ENCODE results near the gene CRISPLD2. TPM values are rescaled to one million over a fixed set of nuclear protein-coding genes. Genes with fewer than 3 reads are reported as not detected.

Gene CRISPLD2
- total RNA-seq, 1 experiment from 2014 or later: 9.4 TPM

GRCh38 chr16:84810518-84811273, 9.1 kb upstream of the CRISPLD2 start (continued):
- TF ChIP-seq ZMAT4 (CRISPR knock-in tag; IDR thresholded peaks at IDR 0.05) (no peak), NFATC4 (CRISPR knock-in tag; IDR thresholded peaks at IDR 0.05) (no peak), GRHL2 (CRISPR knock-in tag; IDR thresholded peaks at IDR 0.05; ENCODE audit: insufficient replicate concordance, severe bottlenecking) (no peak), HMGA2 (CRISPR knock-in tag; IDR thresholded peaks at IDR 0.05) (no peak)
- TF ChIP-seq, protein P1, sequence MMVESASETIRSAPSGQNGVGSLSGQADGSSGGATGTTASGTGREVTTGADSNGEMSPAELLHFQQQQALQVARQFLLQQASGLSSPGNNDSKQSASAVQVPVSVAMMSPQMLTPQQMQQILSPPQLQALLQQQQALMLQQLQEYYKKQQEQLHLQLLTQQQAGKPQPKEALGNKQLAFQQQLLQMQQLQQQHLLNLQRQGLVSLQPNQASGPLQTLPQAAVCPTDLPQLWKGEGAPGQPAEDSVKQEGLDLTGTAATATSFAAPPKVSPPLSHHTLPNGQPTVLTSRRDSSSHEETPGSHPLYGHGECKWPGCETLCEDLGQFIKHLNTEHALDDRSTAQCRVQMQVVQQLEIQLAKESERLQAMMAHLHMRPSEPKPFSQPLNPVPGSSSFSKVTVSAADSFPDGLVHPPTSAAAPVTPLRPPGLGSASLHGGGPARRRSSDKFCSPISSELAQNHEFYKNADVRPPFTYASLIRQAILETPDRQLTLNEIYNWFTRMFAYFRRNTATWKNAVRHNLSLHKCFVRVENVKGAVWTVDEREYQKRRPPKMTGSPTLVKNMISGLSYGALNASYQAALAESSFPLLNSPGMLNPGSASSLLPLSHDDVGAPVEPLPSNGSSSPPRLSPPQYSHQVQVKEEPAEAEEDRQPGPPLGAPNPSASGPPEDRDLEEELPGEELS (CRISPR knock-in tag; IDR thresholded peaks at IDR 0.05): no peak
- TF ChIP-seq, protein P2, sequence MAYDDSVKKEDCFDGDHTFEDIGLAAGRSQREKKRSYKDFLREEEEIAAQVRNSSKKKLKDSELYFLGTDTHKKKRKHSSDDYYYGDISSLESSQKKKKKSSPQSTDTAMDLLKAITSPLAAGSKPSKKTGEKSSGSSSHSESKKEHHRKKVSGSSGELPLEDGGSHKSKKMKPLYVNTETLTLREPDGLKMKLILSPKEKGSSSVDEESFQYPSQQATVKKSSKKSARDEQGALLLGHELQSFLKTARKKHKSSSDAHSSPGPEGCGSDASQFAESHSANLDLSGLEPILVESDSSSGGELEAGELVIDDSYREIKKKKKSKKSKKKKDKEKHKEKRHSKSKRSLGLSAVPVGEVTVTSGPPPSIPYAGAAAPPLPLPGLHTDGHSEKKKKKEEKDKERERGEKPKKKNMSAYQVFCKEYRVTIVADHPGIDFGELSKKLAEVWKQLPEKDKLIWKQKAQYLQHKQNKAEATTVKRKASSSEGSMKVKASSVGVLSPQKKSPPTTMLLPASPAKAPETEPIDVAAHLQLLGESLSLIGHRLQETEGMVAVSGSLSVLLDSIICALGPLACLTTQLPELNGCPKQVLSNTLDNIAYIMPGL (CRISPR knock-in tag; IDR thresholded peaks at IDR 0.05): no peak

- CTCF ChIA-PET: interaction anchor here (1.4 kb wide), 1 partner anchor 85 kb away, joined by 3 read pairs; no protein-coding TSS in a partner anchor
Observed at GRCh38 chr16:84811529-84811928, 8.3 kb upstream of the CRISPLD2 start.

DNA sequence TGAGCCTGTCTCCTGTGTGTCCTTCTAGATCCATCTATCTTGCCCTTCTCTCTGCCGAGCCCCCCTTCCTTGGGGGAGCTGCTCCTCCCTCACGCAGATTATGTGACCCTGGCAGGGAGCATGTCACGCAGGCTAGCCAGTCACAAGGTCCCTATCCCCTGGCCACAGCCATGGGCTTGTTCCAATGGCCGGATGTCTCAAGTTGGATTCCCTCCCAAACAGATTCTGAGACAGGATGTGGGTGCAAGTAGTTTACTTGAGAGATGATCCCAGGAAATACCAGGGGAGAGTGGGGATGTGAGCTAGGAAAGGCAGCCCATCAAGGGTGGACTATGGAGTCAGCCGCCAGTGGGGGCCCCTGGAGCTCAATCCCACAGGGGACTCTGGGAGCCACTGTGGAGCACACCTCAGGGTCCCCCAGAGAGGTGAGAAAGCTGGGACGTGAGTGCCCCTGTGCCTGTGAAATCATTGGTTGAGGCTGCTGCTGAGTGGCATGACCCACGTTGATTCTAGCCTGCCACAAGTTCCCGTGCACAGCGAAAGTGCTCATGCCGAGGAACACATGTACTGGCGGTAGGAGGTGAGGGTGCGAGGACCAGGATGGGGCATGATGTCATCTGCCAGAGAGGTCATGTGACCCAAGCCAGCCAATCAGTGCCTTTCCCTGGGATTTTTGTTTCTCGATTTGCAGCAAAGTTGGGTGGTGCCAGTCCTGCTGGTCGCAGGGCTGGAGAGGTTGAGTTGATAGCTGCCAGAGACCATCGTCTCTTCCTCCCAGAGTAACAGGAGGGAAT, 6.4 kb upstream of the CRISPLD2 start:
- peaks cover 15% of the 10 kb centered on the region for H3K27me3 Mint-ChIP-seq (ENCODE audit: low read depth)
- DNase-seq (ENCODE audit: low spot score) (no peak), ATAC-seq (no peak)
- no peak overlapping the region for H3K27ac Mint-ChIP-seq
- no peak overlapping the region for H3K4me3 Mint-ChIP-seq
- POLR2A ChIA-PET: no interaction called here
- no peaks in the 10 kb centered on the region for H3K36me3 Mint-ChIP-seq
- CTCF ChIA-PET: interaction anchor here (0.6 to 1.4 kb wide), 2 partner anchors 87 to 143 kb away, joined by 3 read pairs; no protein-coding TSS in a partner anchor
- H3K4me1 Mint-ChIP-seq: no peaks in the 10 kb centered on the region
- peaks cover 12% of the 10 kb centered on the region for H3K9me3 Mint-ChIP-seq
- TF ChIP-seq, protein P3, sequence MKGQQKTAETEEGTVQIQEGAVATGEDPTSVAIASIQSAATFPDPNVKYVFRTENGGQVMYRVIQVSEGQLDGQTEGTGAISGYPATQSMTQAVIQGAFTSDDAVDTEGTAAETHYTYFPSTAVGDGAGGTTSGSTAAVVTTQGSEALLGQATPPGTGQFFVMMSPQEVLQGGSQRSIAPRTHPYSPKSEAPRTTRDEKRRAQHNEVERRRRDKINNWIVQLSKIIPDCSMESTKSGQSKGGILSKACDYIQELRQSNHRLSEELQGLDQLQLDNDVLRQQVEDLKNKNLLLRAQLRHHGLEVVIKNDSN (CRISPR knock-in tag; IDR thresholded peaks at IDR 0.05): peak; percentile 66
- TF ChIP-seq SP1 (CRISPR knock-in tag; conservative IDR thresholded peaks at IDR 0.05) (no peak), MXD4 (CRISPR knock-in tag; IDR thresholded peaks at IDR 0.05; ENCODE audit: borderline replicate concordance) (no peak), SMAD4 (CRISPR knock-in tag; IDR thresholded peaks at IDR 0.05) (no peak), USF2 (CRISPR knock-in tag; IDR thresholded peaks at IDR 0.05) (peak; percentile 80), MAX (CRISPR knock-in tag; IDR thresholded peaks at IDR 0.05) (no peak)
- TF ChIP-seq, protein P2 (CRISPR knock-in tag; IDR thresholded peaks at IDR 0.05): no peak

More at GRCh38 chr16:84811529-84811928, 8.3 kb upstream of the CRISPLD2 start:
- Mint-ChIP-seq H3K4me3 (no peak overlapping the region), H3K27me3 (ENCODE audit: low read depth) (peaks cover 6% of the 10 kb centered on the region), H3K27ac (no peak overlapping the region), H3K4me1 (no peaks in the 10 kb centered on the region), H3K36me3 (no peaks in the 10 kb centered on the region), H3K9me3 (peaks cover 12% of the 10 kb centered on the region)
- TF ChIP-seq, protein P4, sequence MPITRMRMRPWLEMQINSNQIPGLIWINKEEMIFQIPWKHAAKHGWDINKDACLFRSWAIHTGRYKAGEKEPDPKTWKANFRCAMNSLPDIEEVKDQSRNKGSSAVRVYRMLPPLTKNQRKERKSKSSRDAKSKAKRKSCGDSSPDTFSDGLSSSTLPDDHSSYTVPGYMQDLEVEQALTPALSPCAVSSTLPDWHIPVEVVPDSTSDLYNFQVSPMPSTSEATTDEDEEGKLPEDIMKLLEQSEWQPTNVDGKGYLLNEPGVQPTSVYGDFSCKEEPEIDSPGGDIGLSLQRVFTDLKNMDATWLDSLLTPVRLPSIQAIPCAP (CRISPR knock-in tag; IDR thresholded peaks at IDR 0.05): no peak
- TF ChIP-seq FOXK1 (CRISPR knock-in tag; IDR thresholded peaks at IDR 0.05) (no peak), OVOL2 (CRISPR knock-in tag; IDR thresholded peaks at IDR 0.05; ENCODE audit: borderline replicate concordance) (no peak), SMAD4 (CRISPR knock-in tag; IDR thresholded peaks at IDR 0.05) (no peak), JAZF1 (CRISPR knock-in tag; IDR thresholded peaks at IDR 0.05) (no peak)
- TF ChIP-seq, protein P5, sequence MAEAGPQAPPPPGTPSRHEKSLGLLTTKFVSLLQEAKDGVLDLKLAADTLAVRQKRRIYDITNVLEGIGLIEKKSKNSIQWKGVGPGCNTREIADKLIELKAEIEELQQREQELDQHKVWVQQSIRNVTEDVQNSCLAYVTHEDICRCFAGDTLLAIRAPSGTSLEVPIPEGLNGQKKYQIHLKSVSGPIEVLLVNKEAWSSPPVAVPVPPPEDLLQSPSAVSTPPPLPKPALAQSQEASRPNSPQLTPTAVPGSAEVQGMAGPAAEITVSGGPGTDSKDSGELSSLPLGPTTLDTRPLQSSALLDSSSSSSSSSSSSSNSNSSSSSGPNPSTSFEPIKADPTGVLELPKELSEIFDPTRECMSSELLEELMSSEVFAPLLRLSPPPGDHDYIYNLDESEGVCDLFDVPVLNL (CRISPR knock-in tag; IDR thresholded peaks at IDR 0.05; ENCODE audit: borderline replicate concordance, low read depth): no peak
- TF ChIP-seq, protein P2 (CRISPR knock-in tag; IDR thresholded peaks at IDR 0.05): no peak
- DNase-seq (ENCODE audit: low spot score): no peak
- no peak for ATAC-seq
- POLR2A ChIA-PET: no interaction called here

All from WTC11 (cell line).